ENCODE measurements around the gene GDI1.
A peak's percentile ranks its signal among the peaks of the same experiment; 100 is the strongest.

GDI1 gene

DNA sequence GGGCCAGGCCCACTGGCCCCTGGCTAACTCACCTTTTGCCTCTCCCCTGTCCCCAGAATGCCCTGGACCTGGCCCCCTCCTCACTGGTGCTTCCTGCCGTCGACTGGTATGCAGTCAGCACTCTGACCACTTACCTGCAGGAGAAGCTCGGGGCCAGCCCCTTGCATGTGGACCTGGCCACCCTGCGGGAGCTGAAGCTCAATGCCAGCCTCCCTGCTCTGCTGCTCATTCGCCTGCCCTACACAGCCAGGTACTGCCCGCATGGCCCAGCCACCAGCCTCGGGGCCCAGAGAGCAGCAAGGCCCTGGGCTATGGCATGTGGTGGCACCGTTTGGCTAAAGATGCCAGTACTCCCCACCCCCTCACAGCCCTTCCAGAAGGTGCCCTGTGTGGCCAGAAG, 4.7 kb upstream of the GDI1 start:
- Histone ChIP-seq H3K4me3 (ENCODE audit: low read depth in 1 of 2, low read length in 1 of 2) (peak overlapping the region in 1 of 2 experiments; percentile 34), H3K27ac (peak overlapping the region; percentile 87), H3K9me3 (no peaks in the 10 kb centered on the region), H3K27me3 (no peaks in the 10 kb centered on the region), H3K4me1 (ENCODE audit: control insufficient read depth in 1 of 2, insufficient read depth in 1 of 2, low read depth in 1 of 2, low read length in 1 of 2) (peaks cover 30 to 48% of the 10 kb centered on the region in 2 experiments), H3K36me3 (peaks cover 40% of the 10 kb centered on the region)
- no peak for TF ChIP-seq CTCF (IDR thresholded peaks at IDR 0.05)

DNA sequence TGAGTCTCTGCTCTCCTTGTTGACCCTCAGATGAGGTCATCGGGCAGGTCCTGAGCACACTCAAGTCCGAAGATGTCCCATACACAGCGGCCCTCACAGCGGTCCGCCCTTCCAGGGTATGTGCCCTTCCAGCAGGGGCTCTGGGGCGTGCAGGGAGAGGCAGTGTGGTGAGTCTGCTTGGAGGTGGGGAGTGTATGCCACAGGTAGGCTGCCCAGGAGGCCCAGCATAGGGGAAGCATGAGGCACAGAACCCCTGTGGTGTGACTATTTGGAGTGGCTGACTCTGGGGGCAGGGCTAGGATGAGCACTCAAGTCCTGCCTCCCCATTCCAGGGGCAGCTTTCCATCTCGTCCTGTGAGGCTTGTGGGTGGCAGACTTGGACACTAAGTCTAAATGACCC, 3.3 kb upstream of the GDI1 start:
- Histone ChIP-seq H3K9me3 (no peaks in the 10 kb centered on the region), H3K4me1 (ENCODE audit: control insufficient read depth in 1 of 2, insufficient read depth in 1 of 2, low read depth in 1 of 2, low read length in 1 of 2) (peaks cover 37 to 50% of the 10 kb centered on the region in 2 experiments), H3K4me3 (ENCODE audit: low read depth in 1 of 2, low read length in 1 of 2) (no peak overlapping the region), H3K27ac (peak overlapping the region; percentile 5), H3K27me3 (no peaks in the 10 kb centered on the region), H3K36me3 (peaks cover 42% of the 10 kb centered on the region)
- no peak for TF ChIP-seq CTCF (IDR thresholded peaks at IDR 0.05)

GRCh38 chrX:154434394-154435168, 2.4 kb upstream of the GDI1 start:
- Histone ChIP-seq H3K4me1 (ENCODE audit: control insufficient read depth in 1 of 2, insufficient read depth in 1 of 2, low read depth in 1 of 2, low read length in 1 of 2) (peaks cover 34 to 48% of the 10 kb centered on the region in 2 experiments), H3K4me3 (ENCODE audit: low read depth in 1 of 2, low read length in 1 of 2) (no peak overlapping the region), H3K36me3 (peaks cover 47% of the 10 kb centered on the region), H3K9me3 (no peaks in the 10 kb centered on the region), H3K27me3 (no peaks in the 10 kb centered on the region), H3K27ac (no peak overlapping the region)
- TF ChIP-seq CTCF (IDR thresholded peaks at IDR 0.05): no peak

DNA sequence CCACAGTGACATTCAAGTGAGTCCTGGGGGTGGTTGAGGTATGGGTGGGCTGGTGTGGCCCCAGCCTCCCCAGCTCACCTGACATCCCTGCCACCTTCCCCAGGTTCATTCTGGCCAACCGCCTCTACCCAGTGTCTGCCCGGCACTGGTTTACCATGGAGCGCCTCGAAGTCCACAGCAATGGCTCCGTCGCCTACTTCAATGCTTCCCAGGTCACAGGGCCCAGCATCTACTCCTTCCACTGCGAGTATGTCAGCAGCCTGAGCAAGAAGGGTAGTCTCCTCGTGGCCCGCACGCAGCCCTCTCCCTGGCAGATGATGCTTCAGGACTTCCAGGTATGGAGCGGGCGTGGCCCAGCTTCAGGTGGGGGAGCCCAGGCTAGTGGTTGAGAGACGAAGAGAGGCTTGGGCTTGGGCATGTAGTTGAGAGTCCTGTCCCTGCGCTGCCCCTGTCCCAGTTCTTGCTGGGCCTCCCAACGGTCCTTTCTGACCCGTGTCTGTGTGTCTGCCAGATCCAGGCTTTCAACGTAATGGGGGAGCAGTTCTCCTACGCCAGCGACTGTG, 1.7 kb upstream of the GDI1 start:
- TF ChIP-seq CTCF (IDR thresholded peaks at IDR 0.05): no peak
- H3K27ac ChIP-seq: peak overlapping the region; percentile 93
- peaks cover 27 to 42% of the 10 kb centered on the region in 2 experiments for H3K4me1 ChIP-seq (ENCODE audit: control insufficient read depth in 1 of 2, insufficient read depth in 1 of 2, low read depth in 1 of 2, low read length in 1 of 2)
- peaks cover 53% of the 10 kb centered on the region for H3K36me3 ChIP-seq
- no peaks in the 10 kb centered on the region for H3K27me3 ChIP-seq
- H3K4me3 ChIP-seq (ENCODE audit: low read depth in 1 of 2, low read length in 1 of 2): no peak overlapping the region
- H3K9me3 ChIP-seq: no peaks in the 10 kb centered on the region

DNA sequence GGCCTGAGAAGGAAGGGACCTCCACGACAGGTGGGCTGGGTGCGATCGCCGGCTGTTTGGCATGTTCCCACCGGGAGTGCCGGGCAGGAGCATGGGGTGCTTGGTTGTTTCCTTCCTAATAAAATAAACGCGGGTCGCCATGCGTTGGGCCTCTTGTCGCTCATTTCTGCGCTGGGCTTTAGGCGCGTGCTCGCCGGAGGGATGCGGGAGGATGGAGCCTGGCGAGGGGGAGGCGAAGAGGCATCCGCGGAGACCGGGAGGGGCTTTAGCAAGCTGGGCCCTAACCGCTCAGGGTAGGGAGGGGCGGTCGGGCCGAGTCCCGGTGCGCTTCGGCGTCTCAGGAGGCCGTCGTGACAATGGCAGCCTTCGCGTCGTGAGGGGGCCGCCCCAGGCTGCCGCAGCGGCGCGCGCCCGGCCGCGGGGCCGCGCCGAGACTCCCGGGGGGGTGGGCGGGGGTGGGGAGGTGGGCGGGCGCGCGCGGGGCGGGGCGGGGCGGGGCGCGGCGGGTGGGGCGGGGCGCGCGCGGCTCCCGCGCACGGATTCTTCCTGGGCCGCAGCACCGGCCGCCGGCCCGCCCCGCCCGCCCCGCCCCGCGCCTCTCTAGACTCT, 476 bp upstream of the GDI1 start:
- Histone ChIP-seq H3K27ac (peak overlapping the region; percentile 93), H3K9me3 (no peaks in the 10 kb centered on the region), H3K27me3 (no peaks in the 10 kb centered on the region), H3K36me3 (peaks cover 65% of the 10 kb centered on the region), H3K4me1 (ENCODE audit: control insufficient read depth in 1 of 2, insufficient read depth in 1 of 2, low read depth in 1 of 2, low read length in 1 of 2) (peaks cover 15 to 29% of the 10 kb centered on the region in 2 experiments), H3K4me3 (ENCODE audit: low read depth in 1 of 2, low read length in 1 of 2) (peak overlapping the region; percentile 69 to 78)
- TF ChIP-seq CTCF (IDR thresholded peaks at IDR 0.05): no peak

All from neutrophil (primary cell).